Tibial nerve (tissue), 3 donors: ENCODE data around the gene PCDH9.

Experiments used
- POLR2A ChIP-seq, 2 donors: fragments of 450-650 bp; IDR thresholded peaks; one replicate each; pipeline ENCODE4 v1.6.1; 2017; ENCODE audit warnings: antibody characterized with exemption in 2 of 2, mild to moderate bottlenecking in 2 of 2, moderate library complexity in 2 of 2
- TF ChIP-seq, protein P1 (sequence below), 5 experiments: fragments of 200-600 bp in 3 of 5; fragments of 450-650 bp in 2 of 5; sonication (generic) in 3 of 5; IDR thresholded peaks; one replicate each; pipeline ENCODE4 v1.5.1; 2016 to 2019; ENCODE audit warnings: antibody characterized with exemption in 5 of 5, mild to moderate bottlenecking in 3 of 5, moderate library complexity in 2 of 5

DNA sequence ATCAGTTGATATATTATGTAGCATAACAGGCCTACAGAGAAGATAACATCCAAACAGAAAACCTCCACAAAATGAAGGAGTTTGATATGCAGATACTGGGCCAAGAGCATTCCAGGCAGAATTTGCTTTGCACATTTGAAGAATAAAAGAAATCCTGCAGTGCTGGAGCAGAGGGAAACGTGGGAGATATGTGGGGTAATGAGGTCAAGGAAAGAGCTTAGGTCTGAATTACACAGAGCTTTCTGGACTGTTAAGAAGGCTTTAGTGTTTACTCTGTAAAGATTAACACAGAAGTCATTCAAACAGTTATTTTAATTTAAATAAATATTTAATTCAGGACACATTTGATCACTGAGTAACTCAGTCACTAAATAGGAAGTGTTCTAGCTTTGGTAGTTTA lies 692.7 kb downstream of the PCDH9 start:
- TF ChIP-seq, protein P1, sequence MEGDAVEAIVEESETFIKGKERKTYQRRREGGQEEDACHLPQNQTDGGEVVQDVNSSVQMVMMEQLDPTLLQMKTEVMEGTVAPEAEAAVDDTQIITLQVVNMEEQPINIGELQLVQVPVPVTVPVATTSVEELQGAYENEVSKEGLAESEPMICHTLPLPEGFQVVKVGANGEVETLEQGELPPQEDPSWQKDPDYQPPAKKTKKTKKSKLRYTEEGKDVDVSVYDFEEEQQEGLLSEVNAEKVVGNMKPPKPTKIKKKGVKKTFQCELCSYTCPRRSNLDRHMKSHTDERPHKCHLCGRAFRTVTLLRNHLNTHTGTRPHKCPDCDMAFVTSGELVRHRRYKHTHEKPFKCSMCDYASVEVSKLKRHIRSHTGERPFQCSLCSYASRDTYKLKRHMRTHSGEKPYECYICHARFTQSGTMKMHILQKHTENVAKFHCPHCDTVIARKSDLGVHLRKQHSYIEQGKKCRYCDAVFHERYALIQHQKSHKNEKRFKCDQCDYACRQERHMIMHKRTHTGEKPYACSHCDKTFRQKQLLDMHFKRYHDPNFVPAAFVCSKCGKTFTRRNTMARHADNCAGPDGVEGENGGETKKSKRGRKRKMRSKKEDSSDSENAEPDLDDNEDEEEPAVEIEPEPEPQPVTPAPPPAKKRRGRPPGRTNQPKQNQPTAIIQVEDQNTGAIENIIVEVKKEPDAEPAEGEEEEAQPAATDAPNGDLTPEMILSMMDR (IDR thresholded peaks at IDR 0.05), result no peak
- no peak for TF ChIP-seq POLR2A (IDR thresholded peaks at IDR 0.05)
